Measurements from ENCODE around the gene DDHD1.

DNA sequence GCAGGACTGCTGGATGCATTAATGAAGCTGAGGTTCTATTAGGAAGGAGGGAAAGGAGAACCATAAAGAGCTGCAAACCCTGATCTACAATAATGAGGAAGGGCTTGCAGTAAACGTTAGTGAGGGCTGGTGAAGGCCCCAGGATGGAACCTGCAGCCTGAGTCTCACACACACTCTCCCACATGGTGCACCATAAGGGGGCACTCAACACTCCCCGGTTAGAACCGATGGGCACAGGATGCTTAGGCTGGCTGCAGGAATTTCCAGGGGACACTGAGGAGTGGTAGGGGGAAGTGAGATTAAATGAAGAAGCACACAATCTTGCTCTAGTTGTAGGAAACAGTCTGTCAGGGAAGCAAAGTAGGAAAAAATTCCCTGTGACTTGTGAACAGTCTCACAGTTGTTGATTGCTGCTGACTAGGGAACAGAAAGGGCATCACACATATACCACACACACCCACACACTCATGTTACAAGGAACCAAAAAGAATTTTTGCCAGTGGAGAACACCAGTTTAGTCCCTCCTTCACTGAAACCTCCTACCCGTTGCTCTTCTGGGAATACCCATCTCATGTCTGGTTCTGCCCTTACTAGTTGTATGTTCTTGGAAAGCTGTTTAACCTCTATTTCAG is 146.1 kb downstream of the DDHD1 start:
- no peak for TF ChIP-seq HOXA7 (CRISPR knock-in tag; IDR thresholded peaks at IDR 0.05; ENCODE audit: borderline replicate concordance)
- TF ChIP-seq, protein P1, sequence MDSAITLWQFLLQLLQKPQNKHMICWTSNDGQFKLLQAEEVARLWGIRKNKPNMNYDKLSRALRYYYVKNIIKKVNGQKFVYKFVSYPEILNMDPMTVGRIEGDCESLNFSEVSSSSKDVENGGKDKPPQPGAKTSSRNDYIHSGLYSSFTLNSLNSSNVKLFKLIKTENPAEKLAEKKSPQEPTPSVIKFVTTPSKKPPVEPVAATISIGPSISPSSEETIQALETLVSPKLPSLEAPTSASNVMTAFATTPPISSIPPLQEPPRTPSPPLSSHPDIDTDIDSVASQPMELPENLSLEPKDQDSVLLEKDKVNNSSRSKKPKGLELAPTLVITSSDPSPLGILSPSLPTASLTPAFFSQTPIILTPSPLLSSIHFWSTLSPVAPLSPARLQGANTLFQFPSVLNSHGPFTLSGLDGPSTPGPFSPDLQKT (IDR thresholded peaks at IDR 0.05; ENCODE audit: borderline replicate concordance, low read depth, low read length): no peak
- no peak for TF ChIP-seq ZNF354C (tag by site-specific recombination; IDR thresholded peaks at IDR 0.05; ENCODE audit: borderline replicate concordance, low read depth)
- TF ChIP-seq MYNN (tag by site-specific recombination; IDR thresholded peaks at IDR 0.05; ENCODE audit: borderline replicate concordance): no peak
- TF ChIP-seq ZBTB21 (tag by site-specific recombination; IDR thresholded peaks at IDR 0.05): no peak
- TF ChIP-seq, protein P2, sequence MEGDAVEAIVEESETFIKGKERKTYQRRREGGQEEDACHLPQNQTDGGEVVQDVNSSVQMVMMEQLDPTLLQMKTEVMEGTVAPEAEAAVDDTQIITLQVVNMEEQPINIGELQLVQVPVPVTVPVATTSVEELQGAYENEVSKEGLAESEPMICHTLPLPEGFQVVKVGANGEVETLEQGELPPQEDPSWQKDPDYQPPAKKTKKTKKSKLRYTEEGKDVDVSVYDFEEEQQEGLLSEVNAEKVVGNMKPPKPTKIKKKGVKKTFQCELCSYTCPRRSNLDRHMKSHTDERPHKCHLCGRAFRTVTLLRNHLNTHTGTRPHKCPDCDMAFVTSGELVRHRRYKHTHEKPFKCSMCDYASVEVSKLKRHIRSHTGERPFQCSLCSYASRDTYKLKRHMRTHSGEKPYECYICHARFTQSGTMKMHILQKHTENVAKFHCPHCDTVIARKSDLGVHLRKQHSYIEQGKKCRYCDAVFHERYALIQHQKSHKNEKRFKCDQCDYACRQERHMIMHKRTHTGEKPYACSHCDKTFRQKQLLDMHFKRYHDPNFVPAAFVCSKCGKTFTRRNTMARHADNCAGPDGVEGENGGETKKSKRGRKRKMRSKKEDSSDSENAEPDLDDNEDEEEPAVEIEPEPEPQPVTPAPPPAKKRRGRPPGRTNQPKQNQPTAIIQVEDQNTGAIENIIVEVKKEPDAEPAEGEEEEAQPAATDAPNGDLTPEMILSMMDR (tag by site-specific recombination; IDR thresholded peaks at IDR 0.05): no peak
- TF ChIP-seq YY1 (tag by site-specific recombination; IDR thresholded peaks at IDR 0.05): no peak
- no peak for TF ChIP-seq ZNF37A (tag by site-specific recombination; IDR thresholded peaks at IDR 0.05)
- TF ChIP-seq, protein P3, sequence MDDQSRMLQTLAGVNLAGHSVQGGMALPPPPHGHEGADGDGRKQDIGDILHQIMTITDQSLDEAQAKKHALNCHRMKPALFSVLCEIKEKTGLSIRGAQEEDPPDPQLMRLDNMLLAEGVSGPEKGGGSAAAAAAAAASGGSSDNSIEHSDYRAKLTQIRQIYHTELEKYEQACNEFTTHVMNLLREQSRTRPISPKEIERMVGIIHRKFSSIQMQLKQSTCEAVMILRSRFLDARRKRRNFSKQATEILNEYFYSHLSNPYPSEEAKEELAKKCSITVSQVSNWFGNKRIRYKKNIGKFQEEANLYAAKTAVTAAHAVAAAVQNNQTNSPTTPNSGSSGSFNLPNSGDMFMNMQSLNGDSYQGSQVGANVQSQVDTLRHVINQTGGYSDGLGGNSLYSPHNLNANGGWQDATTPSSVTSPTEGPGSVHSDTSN (CRISPR knock-in tag; IDR thresholded peaks at IDR 0.05): no peak
- TF ChIP-seq, protein P4, sequence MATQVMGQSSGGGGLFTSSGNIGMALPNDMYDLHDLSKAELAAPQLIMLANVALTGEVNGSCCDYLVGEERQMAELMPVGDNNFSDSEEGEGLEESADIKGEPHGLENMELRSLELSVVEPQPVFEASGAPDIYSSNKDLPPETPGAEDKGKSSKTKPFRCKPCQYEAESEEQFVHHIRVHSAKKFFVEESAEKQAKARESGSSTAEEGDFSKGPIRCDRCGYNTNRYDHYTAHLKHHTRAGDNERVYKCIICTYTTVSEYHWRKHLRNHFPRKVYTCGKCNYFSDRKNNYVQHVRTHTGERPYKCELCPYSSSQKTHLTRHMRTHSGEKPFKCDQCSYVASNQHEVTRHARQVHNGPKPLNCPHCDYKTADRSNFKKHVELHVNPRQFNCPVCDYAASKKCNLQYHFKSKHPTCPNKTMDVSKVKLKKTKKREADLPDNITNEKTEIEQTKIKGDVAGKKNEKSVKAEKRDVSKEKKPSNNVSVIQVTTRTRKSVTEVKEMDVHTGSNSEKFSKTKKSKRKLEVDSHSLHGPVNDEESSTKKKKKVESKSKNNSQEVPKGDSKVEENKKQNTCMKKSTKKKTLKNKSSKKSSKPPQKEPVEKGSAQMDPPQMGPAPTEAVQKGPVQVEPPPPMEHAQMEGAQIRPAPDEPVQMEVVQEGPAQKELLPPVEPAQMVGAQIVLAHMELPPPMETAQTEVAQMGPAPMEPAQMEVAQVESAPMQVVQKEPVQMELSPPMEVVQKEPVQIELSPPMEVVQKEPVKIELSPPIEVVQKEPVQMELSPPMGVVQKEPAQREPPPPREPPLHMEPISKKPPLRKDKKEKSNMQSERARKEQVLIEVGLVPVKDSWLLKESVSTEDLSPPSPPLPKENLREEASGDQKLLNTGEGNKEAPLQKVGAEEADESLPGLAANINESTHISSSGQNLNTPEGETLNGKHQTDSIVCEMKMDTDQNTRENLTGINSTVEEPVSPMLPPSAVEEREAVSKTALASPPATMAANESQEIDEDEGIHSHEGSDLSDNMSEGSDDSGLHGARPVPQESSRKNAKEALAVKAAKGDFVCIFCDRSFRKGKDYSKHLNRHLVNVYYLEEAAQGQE (tag by site-specific recombination; IDR thresholded peaks at IDR 0.05): no peak
- TF ChIP-seq ZNF433 (tag by site-specific recombination; IDR thresholded peaks at IDR 0.05; ENCODE audit: low read depth): no peak
